ENCODE measurements around the gene CCDC92. TPM values are rescaled to one million over a fixed set of nuclear protein-coding genes. Genes with fewer than 3 reads are reported as not detected.

The CCDC92 gene
- total RNA-seq, 1 donor from 2014 or later, result 48.6 TPM

DNA sequence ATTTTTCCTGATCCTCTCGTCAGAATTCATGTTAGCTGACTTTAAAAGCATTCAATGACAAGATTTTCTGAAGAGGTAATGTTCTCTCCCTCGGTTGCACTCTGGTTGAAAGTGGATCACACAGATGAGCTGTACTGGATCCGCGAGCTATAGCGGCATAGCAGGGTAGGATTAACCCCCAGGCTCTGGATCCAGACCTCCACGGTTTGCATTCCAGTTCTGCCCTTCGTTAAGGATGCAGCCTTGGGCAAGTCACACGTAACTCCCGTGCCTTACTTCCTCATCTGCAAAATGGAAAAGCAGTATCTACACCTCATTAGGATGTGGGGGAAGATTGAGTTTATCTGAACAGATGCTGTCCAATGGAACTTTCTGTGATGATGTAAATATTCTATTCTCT is 13.8 kb downstream of the CCDC92 start:
- Histone ChIP-seq H3K36me3 (no peaks in the 10 kb centered on the region), H3K27ac (no peak overlapping the region), H3K27me3 (no peaks in the 10 kb centered on the region), H3K4me3 (no peak overlapping the region), H3K4me1 (peaks cover 4% of the 10 kb centered on the region), H3K9me3 (no peaks in the 10 kb centered on the region)
- no peak for DNase-seq
- TF ChIP-seq, protein P1, sequence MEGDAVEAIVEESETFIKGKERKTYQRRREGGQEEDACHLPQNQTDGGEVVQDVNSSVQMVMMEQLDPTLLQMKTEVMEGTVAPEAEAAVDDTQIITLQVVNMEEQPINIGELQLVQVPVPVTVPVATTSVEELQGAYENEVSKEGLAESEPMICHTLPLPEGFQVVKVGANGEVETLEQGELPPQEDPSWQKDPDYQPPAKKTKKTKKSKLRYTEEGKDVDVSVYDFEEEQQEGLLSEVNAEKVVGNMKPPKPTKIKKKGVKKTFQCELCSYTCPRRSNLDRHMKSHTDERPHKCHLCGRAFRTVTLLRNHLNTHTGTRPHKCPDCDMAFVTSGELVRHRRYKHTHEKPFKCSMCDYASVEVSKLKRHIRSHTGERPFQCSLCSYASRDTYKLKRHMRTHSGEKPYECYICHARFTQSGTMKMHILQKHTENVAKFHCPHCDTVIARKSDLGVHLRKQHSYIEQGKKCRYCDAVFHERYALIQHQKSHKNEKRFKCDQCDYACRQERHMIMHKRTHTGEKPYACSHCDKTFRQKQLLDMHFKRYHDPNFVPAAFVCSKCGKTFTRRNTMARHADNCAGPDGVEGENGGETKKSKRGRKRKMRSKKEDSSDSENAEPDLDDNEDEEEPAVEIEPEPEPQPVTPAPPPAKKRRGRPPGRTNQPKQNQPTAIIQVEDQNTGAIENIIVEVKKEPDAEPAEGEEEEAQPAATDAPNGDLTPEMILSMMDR (IDR thresholded peaks at IDR 0.05), result no peak
- intact Hi-C loops (cut with DNase I), result no loop called here
- ATAC-seq, result no peak

DNA sequence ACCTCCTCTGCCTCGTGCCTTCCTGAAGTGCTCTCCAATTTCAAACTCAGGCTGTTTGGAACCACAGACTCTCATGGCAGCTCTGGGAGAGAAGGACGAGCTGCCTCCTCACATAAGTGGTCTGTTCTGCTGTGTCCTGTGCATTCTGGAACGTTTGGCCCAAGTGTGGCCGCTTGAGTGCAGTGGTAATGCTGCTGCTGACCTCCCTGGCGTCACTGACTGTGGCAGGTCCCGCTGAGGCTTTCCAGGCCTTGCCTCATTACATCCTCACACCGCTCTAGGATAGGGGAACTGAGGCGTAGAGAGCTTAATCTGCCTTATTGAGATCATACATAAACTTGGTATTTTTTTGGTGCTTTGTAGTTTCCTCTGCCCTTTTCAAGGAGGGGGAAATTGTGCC is 14.2 kb downstream of the CCDC92 start:
- ATAC-seq, result peak; percentile 34
- intact Hi-C loops (cut with DNase I), result no loop called here
- TF ChIP-seq, protein P1 (IDR thresholded peaks at IDR 0.05), result no peak

DNA sequence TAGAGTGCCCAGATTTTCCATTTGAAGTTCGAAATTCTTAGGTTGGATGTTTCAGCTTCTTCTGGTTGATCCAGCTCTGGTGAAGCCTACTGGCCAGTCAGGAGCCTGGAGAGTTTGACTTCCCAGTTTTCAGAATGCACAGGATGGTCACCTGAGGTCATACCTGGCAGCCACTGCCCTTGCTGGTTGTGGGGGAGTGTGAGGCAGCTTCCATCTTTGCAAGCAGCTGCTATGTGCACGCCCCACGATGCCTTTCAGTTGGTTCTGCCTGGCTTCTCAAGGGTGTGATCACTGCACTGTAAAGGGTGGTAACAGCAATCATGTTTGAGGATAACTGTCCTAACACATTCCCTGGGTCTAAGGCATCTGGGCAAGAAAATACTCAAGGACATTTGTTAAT is 15.4 kb downstream of the CCDC92 start:
- no peak for DNase-seq
- Histone ChIP-seq H3K27me3 (no peaks in the 10 kb centered on the region), H3K4me3 (no peak overlapping the region), H3K9me3 (no peaks in the 10 kb centered on the region), H3K27ac (no peak overlapping the region), H3K36me3 (no peaks in the 10 kb centered on the region), H3K4me1 (no peaks in the 10 kb centered on the region)
- TF ChIP-seq, protein P1 (IDR thresholded peaks at IDR 0.05), result no peak
- intact Hi-C loops (cut with DNase I), result no loop called here
- no peak for ATAC-seq

More for the DNA sequence above, 14.2 kb downstream of the CCDC92 start:
- DNase-seq, result no peak
- no peaks in the 10 kb centered on the region for H3K27me3 ChIP-seq
- H3K4me1 ChIP-seq, result peaks cover 4% of the 10 kb centered on the region
- no peaks in the 10 kb centered on the region for H3K9me3 ChIP-seq
- H3K36me3 ChIP-seq, result no peaks in the 10 kb centered on the region
- H3K4me3 ChIP-seq, result no peak overlapping the region
- no peak overlapping the region for H3K27ac ChIP-seq

DNA sequence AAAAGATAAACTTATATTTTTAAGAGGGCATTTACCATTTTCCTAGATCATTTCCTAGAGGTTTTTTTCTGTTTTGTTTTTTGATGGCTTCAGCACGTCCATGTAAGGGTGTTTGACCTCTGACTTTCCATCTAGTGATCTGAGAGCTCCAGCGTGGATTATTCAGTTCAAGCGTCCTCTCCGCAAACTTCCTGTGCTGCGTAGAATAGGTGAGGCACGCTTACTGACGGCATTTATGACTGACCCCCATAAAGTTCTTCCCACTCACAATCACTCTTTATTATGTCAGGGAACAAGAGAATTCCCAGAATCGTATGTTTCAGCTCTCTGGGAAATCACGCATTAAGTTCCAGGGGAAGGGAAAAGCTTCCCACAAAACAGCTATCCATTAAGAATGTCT is 16.4 kb downstream of the CCDC92 start:
- intact Hi-C loops (cut with DNase I), result no loop called here
- no peak for ATAC-seq
- no peaks in the 10 kb centered on the region for H3K27me3 ChIP-seq
- H3K4me1 ChIP-seq, result peaks cover 6% of the 10 kb centered on the region
- H3K36me3 ChIP-seq, result no peaks in the 10 kb centered on the region
- TF ChIP-seq, protein P1 (IDR thresholded peaks at IDR 0.05), result no peak
- no peaks in the 10 kb centered on the region for H3K9me3 ChIP-seq
- no peak overlapping the region for H3K4me3 ChIP-seq
- no peak overlapping the region for H3K27ac ChIP-seq
- DNase-seq, result no peak

DNA sequence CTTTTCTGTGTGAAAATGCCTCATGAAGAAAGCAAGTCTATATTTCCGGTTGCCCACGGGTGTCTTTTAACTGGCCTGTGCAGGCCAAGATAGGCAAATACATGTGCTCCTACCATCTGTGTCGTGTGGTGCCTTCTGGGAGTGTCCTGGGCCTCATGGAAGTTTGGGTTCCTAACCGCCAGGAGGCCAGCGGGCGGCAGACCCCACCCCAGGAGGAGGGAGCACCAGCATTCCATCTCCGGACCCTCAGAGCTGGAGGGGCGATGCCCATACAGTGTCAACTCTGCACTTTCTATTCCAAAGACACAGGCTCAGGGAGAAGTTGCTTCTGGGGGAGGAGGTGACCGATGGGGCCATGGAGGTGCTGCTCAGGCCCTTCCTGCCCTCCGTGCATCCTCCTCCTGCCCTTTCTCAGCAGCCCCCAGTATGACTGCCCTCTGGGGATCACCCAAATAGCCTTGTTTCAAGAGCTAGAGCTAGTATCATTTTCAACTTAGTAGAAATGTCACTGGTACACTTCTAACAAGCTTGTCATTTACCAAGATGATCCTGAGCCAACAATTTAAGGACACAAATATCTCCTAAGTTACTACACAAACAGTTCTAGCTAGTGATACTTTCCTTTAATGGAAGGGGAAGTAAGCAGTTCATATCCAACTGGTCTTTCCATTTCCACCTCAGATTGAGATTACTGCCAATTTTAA is 17.8 kb downstream of the CCDC92 start:
- Histone ChIP-seq H3K36me3 (no peaks in the 10 kb centered on the region), H3K27me3 (no peaks in the 10 kb centered on the region), H3K4me1 (peaks cover 6% of the 10 kb centered on the region), H3K9me3 (no peaks in the 10 kb centered on the region), H3K27ac (no peak overlapping the region), H3K4me3 (no peak overlapping the region)
- intact Hi-C loops (cut with DNase I), result no loop called here
- DNase-seq, result no peak
- TF ChIP-seq, protein P1 (IDR thresholded peaks at IDR 0.05), result no peak
- no peak for ATAC-seq

DNA sequence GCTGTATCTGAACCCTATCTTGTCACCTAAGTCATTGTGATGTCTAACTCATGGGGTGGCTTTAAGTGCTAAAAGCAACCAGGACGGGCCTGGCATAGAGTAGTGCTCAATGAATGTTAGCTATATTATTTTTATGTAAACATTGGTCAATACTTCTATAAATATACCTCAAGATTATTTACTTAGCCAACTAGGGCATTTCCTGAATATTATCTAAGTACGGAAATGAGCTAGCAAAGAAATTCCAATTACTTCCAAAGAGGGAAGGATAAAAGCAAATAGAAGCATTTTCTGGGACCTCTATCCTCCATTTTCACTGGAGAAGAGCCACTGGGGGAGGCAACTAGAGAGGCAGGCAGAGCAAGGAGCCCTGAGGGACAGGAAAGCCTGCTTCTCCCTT is 20.6 kb downstream of the CCDC92 start:
- intact Hi-C loops (cut with DNase I), result no loop called here

More for the DNA sequence above, 20.6 kb downstream of the CCDC92 start:
- TF ChIP-seq, protein P1 (IDR thresholded peaks at IDR 0.05), result no peak
- no peak for DNase-seq
- peaks cover 7% of the 10 kb centered on the region for H3K4me1 ChIP-seq
- peak overlapping the region; percentile 0 for H3K27ac ChIP-seq
- H3K36me3 ChIP-seq, result no peaks in the 10 kb centered on the region
- H3K4me3 ChIP-seq, result no peak overlapping the region
- peak; percentile 52 for ATAC-seq
- no peaks in the 10 kb centered on the region for H3K9me3 ChIP-seq
- H3K27me3 ChIP-seq, result no peaks in the 10 kb centered on the region

Measured in upper lobe of right lung (tissue), 1 donor.